HPDE6-E6E7 (cell line): ENCODE measurements around the gene HOXD3.

ENCODE experiments used
- DNase-seq: peaks from one replicate; pipeline ENCODE4 v3.0.0; 2011; ENCODE audit warnings: missing footprints; ENCODE audit errors: extremely low spot score

HOXD3 gene

DNA sequence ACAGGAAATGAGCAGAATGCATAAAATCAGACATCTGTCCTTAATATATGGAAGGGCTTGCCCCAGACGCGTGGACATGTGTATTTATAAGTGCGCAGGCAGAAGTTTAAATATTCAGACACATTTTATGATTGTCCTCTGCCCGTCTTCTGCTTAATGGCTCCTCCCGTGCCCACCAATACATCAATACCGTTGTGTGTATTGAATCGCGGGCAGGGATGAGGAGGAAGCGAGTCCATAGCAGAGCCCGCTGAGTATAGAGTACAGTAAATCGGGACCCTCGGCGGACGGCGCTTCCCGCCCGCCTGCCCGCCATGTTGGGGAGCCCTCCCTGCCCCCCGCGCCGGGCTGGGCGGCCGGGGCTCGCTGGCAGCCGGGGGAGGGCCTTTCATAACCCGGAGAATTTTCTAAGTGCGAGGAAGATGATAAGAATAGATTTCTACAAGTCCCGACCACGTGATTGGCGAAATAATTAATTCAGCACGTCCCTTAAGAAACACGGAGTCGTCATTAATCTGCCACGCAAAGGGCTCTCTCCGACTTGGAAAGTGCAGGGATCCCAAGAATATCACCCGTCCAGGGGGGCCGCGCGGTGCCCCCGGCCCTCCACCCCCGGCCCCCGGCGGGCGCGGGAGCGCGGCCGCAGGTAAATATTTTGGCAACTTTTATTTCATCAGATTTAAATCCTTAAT, at the start of gene HOXD3:
TSS of gene HOXD3 (plus strand) at position 501 of the 692 bp plus-strand sequence. CDS start 11,808 bp downstream, outside the sequence.
- DNase-seq: no peak

DNA sequence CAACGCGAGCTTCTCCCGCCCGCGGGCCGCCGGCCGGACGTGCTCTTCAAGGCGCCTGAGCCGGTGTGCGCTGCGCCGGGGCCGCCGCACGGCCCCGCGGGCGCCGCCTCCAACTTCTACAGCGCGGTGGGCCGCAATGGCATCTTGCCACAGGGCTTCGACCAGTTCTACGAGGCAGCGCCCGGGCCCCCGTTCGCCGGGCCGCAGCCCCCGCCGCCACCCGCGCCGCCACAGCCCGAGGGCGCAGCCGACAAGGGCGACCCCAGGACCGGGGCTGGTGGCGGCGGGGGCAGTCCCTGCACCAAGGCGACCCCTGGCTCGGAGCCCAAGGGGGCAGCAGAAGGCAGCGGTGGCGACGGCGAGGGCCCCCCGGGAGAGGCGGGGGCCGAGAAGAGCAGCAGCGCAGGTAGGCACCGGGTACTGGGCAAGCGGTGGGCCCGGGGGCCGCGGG, 49.4 kb upstream of the HOXD3 start:
- DNase-seq: no peak

DNA sequence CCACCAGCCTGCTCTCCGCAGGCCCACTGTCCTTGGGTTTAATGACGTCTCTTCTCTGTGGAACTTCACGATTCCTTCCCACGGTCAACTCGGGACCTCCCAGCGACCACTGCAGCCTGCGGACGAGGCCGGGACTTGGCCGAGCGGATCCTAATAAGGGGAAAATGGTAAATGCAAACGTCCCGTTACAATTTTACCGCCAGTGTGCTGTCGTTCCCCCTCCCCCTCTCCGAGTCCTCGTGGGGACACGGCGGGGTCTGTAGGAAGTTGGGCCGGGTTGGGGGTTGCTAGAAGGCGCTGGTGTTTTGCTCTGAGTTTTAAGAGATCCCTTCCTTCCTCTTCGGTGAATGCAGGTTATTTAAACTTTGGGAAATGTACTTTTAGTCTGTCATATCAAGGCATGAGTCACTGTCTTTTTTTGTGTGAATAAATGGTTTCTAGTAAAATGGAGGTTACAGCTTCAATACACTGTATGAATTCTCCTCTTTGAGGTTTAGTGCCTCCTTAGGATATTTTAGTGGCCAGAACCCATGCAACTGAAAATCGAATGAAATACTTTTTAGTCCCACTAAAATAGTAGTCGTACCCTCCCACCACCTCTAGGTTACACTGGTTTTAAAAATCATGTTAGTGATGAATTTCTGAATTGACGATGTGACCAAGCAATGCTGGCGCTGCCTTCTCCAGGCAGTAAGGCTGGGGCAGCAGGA, 47.8 kb upstream of the HOXD3 start:
- no peak for DNase-seq

DNA sequence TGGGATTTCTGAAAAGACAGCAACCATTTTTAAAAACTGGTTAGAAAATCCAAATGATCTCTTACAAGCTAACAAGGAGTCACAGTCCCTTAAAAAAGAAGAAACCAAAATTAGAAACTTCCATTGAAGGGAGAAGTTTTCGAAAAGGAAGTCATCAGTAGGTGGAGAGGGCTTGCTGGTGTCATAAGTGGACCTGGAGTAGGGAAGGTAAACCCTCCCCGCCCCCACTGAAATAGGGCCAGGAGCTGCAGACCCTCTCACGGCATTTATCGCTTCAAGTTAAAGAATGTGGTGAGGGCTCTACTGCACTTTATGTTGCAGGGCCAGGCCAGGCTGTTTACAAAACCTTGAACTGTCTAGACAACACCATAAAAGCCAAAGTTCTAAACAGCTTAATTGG, 47.2 kb upstream of the HOXD3 start:
- DNase-seq: no peak

DNA sequence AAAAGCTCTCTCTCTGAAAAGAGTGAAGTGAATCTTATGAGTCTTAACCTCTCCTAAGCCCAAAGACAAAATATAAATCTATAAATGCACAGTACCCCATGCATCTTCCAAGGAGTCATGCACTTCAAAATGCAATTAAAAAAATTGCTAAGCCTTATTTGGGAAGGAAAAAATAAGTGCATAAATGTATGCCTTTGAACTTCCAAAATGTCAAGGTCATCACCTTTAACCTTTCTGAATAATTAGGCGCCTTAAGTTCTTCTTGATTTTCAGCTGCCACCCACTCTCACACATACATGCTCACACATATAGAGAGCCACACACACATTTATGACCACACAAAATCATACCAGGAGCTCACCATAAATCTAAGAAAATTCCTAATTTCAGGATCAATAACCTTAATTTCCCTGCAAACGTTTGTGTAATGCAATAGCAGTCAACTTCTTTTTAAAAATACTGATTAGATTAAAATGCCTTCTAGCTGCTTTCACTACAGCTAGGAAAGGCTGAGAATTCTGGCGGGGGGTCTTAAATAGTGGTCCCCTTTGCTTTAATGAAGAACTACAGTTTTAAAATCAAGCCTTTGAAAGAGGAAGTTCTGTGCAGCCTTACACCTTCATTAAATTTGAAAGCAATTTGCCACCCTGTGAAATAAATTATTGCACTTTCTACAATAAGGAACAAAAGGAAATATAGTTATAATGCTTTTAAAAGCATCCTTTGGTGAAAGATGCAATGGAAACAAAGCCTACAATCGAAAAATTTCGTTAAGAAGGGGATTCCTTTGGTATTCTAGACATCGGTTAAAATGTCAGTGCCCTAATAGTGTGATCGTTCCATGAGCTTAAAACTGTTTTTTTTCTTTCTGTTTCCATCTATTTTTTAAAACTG, 46.4 kb upstream of the HOXD3 start:
- no peak for DNase-seq

DNA sequence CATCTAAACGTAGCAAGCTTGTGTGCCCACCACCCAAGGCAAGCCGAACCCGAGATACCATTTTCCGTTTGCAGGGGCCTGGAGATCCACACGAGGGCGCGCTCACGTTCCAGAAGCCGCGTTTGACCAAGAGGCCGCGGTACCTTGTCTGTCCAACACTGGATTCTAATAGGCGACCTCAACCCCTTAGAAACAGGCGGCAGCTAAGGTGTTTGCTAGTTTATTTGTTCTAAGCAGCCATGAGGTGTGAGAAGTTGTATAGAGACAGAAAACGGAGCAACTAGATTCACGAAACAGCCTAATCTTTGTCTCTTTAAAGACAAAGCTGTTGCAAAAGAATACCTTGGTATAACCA, 45.8 kb upstream of the HOXD3 start:
- no peak for DNase-seq

DNA sequence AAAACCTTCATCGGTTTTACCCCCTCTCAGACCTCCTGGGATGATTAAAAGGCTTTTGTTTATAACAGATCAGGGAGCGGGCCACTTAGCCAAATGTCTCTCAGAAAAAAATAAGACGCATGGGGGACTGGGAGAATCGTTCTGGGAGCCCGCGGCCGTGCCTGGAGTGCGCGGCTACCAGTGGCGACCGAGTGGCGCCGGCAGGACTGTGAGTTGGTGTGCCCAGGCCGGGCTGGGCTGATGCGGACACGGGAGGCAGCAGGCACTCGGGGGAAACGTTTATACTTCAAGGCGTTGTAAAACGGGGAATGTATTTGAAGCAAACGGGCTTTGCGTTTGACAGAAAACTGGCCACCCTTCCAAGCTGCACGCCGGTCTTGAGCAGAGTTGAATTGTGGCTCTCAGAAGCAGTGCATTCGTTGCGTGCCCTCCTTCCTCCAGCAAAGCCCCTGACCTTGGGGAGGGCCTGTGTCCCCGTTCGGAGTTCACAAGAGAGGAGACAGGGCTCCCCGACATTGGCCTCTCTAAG, 45.2 kb upstream of the HOXD3 start:
- DNase-seq: no peak

DNA sequence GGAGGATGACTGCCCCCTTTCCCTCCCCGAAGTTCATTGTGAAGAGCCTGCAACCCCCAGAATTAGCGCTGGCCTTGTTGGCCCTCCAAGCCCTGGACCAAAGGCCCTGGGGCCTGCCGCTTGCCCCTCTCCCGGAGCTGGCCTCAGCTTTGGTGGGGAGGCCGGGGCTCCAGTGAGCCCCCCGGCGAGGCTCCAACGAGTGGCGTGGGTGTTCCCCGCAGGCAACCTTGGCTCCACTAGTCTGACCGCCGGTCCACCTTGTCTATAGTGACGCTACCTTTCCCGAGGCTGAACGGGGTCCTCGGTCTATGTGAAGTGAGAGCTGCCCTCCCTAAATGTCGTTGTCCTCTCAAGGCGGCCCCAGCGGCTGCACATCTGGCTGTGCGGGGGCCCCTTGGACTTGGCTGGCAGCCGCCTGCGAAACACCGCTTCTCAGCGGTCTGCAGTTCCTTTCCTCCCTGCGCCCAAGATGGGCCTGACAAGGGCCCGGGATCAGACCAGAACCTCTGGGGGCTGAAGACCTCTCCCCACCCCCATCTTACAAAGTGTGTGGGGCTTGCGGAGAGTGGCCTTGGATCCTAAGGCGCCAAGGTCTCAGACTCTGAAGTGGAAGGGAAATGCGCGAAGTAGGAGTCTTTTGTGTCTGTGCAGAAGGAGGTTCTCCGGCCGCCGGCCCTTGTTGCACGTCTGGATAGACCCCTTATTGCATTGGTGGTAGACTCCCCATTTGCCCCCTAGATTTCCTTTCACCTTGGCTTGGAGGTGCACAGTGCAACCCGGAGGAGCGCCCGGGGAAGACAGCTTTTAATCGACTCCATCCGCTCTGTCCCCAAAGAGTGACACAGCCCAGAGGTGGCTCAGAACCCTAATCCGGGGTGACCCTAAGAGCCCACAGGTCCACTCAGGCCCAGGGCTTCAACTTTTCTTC, 44.5 kb upstream of the HOXD3 start:
- DNase-seq: no peak

DNA sequence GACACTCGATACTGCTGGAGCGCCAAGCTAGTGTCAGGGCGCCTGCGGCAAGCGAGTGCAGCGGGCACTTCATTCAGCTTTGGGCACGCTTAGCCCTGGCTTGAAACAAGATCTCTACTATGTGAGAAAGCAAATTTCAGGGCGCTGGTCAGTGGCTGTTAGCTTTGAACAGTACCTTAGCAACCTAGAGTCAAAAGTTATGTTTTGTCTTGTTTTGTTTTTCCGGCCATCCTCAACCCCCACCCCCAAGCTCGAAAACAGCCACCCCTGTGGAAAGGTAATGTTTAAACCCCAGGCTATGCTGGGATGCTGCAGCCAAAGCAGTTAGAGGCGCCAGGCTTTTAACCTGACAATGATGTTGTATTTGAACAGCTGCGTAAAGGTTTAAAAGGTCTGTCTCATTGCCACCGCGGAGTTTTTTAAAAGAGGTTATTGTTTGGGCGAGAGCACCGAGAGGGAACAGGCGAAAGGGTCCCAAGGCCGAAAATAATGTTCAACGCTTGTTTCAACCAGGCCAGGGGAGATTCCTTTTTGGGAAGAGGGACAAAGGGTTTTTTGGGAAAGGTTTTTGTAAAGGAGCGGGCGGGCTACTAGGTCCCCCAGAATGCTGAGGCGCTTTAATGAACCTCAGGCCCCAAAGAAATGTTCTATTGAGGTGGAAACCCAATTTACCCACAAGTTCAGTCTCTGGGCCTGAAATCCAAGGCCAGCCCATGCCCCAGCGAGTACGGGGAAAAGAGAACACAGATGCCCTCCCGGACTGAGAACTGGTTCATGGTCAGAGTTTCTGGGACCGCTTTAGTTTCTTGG, 42.8 kb upstream of the HOXD3 start:
- no peak for DNase-seq

DNA sequence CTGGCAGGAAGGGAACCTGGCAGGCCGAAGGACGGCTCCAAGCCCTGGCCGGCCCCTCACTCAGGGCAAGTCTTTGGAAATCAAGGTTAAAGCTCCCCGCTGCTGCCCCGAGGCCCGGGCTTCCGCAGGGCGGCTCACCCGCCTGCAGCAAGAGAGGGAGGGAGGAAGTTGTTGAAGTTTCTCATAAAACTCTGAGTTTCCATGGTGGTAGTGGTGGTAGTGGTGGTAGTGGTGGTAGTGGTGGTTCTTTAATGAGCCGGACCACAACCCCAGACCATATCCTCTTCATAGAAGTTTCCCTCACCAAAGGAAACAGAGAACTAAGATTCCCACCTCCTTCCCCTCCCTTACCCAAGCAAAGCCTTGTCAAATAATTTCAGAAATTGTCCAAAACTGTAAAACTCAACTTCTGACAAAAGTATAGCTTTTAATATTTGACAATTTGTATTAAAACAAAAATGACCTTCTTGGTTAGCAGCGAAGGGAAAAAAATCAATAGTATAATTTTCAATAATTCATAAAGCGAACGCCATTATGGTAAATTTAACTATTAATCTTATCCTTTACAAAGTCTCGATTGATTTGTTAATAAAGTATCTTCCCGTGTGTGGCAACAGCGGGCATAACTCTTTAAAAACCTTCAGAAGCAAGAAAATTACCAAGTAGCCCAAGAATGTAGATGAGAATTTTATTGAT, 42.0 kb upstream of the HOXD3 start:
- no peak for DNase-seq

DNA sequence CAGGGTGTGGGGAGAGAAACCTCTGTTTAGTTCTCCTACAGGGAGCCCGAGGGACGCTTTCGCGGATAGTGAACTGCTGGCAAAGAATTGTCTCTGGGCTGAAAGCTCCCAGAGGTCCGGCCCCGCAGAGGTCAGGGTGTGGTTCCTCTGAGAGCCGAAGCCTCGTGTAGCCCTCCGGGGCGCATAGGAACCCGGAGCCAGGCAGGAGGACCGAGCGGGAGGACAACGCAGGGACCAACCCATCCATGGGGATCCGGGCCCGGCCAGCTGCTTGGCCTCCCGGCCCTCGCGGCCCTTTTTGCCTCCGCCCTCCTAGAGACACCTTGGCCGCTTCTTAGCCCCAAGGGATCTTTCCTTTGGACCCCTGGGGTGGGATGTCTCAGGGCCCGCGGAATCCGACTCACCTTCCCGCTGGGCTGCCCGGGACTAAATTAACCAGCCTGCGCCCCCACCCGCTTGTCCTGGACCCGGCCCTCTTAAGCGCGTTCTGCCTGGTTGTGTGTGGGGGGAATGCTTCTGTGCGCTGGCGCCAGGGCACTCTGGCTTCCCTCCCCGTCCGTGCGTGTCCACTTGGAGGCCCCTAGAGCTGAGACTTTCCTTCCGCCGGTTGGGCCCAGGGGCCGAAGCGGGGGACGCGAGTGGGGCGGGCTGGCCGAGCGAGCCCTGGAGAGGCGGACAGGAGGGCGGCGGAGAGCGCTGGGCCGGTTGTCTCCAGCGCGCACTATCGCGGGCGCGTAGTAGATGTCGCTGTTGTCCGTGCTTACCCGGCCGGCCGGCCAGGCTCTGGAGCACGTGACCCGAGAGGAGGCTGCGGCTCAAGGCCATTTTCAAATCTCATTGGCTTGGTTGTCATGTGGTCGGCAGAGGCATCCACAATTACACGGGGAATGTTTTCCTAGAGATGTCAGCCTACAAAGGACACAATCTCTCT, 41.0 kb upstream of the HOXD3 start, which contains the start of gene HOXD10:
TSS of gene HOXD10 (plus strand) at position 896 of the 931 bp plus-strand sequence. CDS start 56 bp downstream, outside the sequence.
- DNase-seq: no peak

DNA sequence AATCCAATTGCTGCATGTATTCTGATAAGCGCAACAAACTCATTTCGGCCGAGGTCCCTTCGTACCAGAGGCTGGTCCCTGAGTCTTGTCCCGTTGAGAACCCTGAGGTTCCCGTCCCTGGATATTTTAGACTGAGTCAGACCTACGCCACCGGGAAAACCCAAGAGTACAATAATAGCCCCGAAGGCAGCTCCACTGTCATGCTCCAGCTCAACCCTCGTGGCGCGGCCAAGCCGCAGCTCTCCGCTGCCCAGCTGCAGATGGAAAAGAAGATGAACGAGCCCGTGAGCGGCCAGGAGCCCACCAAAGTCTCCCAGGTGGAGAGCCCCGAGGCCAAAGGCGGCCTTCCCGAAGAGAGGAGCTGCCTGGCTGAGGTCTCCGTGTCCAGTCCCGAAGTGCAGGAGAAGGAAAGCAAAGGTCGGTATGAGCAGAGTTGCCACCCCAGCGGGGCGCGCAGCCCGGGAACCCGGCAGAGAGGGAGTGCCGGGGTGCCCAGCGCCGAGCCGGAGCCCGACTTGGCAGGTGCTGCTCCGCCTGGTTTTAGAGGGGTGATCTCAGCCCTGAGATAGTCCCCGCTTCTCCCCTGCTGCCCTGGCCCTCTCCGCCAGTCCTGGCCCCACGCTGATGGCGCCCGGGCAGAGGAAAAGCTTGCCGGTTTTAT, 39.8 kb upstream of the HOXD3 start:
- no peak for DNase-seq

DNA sequence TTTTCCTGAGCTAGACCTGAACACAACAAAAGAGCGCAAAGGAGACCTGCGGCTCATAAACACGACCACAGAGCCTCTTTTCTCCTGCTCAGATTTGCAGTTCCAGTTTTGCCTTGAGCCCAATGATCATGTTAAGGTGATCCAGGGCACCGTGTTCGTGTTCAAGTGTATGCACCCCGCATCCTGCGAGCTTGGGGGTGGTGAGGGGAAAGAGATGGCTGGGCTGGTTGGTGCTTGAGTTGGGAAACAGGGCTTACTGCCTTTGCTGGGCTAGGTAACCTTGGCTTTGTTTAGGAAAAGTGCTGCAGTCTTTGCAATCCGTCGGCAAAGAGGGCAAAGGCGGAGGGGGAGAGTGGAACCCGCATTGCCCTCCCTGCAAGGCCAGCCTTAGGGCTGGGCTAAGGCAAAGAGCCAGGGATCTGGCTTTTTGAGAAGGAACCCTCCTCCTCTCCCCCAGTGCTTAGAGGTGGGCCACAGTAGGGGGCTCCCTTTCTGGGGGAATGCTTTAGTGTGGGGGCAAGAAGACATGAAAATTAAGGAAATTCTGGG, 39.2 kb upstream of the HOXD3 start:
- no peak for DNase-seq

DNA sequence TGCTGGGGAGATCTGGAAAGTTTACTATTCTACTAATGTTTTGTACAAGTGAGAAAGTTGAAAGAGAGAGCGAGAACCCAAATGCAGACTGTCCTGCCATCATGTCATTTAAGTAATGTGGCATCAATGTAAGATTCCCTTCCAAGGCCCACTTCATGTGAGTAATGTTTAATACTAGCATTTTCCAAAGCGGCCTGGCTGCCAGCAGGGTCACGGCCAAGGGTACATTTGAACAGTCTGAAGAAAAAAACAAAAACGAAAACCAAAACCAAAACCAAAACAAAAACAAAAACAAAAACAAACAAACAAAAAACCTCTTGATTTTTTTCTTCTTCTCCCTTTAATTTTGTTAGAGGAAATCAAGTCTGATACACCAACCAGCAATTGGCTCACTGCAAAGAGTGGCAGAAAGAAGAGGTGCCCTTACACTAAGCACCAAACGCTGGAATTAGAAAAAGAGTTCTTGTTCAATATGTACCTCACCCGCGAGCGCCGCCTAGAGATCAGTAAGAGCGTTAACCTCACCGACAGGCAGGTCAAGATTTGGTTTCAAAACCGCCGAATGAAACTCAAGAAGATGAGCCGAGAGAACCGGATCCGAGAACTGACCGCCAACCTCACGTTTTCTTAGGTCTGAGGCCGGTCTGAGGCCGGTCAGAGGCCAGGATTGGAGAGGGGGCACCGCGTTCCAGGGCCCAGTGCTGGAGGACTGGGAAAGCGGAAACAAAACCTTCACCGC, 38.3 kb upstream of the HOXD3 start:
- DNase-seq: no peak

DNA sequence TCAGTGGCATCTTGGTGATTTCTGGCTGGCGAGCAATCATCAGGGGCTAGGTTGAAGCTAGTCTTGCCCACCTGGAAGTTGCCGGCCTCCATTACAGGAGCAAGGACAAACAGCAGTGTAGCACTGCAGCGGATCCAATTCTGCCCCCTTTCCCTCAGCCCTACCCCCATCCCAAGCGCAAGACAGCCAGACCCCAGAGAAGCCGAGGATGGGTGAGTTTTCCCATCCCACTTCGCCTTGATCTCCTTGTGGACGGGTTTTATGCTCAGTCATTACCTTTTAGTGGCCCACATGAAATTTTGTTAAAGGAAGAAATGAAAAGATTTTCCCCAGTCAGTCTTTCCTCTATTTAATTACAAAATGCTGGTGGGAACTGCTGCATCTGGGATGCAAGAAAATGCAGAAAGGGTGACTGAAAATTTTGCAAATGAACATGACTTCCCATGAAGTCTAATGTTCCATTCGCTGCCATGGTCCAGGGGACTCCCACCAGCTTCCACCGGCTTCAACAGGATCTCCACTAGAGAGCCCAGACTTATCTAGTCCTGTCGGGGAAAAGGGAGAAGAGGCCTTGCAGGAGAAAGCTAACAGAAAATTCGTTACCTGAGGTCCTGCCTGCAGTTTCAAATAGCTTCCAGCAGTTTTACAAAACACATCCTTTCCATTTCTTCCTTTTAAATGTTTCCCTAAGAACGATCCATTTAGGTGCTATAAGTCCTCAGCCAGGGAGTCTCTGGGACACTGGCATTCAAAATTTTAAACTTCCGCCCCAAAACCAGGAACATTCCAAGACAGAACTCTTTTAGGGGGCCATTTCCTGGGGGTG, 36.5 kb upstream of the HOXD3 start:
- no peak for DNase-seq
